HepG2 (cell line): Measurements from ENCODE around the gene HBB.

Experiments used
- CTCF ChIP-seq: sonication (generic); formaldehyde crosslinking; IDR thresholded peaks from 2 replicates; pipeline ENCODE4 v1.5.0; 2020; ENCODE audit warnings: mild to moderate bottlenecking, missing genetic modification reagents, moderate library complexity
- MAX ChIP-seq: IDR thresholded peaks from 2 replicates; pipeline ENCODE4 v1.6.1; 2012; ENCODE audit warnings: inconsistent platforms
- POLR2A ChIP-seq, 2 experiments: IDR thresholded peaks; 2 replicates each; pipeline ENCODE4 v1.6.1; 2011; ENCODE audit warnings: low read depth in 2 of 2, low read length in 2 of 2, mild to moderate bottlenecking in 1 of 2, moderate library complexity in 1 of 2; ENCODE audit not compliant: insufficient read depth in 1 of 2

GRCh38 chr11:5224538-5225479, 2.1 kb downstream of the HBB start:
- TF ChIP-seq MAX = no peak
- TF ChIP-seq POLR2A (IDR thresholded peaks at IDR 0.05; ENCODE audit: insufficient read depth in 1 of 2, low read depth in 2 of 2, low read length in 2 of 2) = no peak
- no peak for TF ChIP-seq CTCF (CRISPR knock-in tag)
